Cardiac muscle cell (in vitro differentiated cells and primary cell): ENCODE data around the gene KRT2. TPM values are rescaled to one million over a fixed set of nuclear protein-coding genes. Genes with fewer than 3 reads are reported as not detected.
A peak's percentile ranks its signal among the peaks of the same experiment; 100 is the strongest.

Experiments used
- DNase-seq, 2 donors: peaks; one replicate each; pipeline versions ENCODE4 v3.0.0 to v3.0.0-alpha.2; 2010 to 2017; ENCODE audit warnings: low read depth in 1 of 2, low spot score in 1 of 2
- H3K27ac ChIP-seq: fragments of 200-600 bp; sonication (generic); 2 replicates; pipeline ENCODE4 v1.5.1; 2016
- H3K27me3 ChIP-seq: fragments of 200-600 bp; sonication (generic); 2 replicates; pipeline ENCODE4 v1.6.0; 2016; ENCODE audit warnings: control low read depth
- H3K36me3 ChIP-seq: fragments of 200-600 bp; sonication (generic); 2 replicates; pipeline ENCODE4 v1.5.1; 2016; ENCODE audit warnings: control low read depth
- H3K4me1 ChIP-seq: fragments of 200-600 bp; sonication (generic); 2 replicates; pipeline ENCODE4 v1.8.1; 2017; ENCODE audit warnings: low read depth, mild to moderate bottlenecking, mixed run types
- H3K4me3 ChIP-seq: fragments of 200-600 bp; sonication (generic); 2 replicates; pipeline ENCODE4 v1.5.1; 2016; ENCODE audit warnings: mild to moderate bottlenecking
- H3K9me3 ChIP-seq: fragments of 200-600 bp; sonication (generic); 2 replicates; pipeline ENCODE4 v1.5.1; 2017; ENCODE audit warnings: low read depth, mild to moderate bottlenecking, control low read depth
- CTCF ChIP-seq: IDR thresholded peaks from 2 replicates; pipeline ENCODE4 v1.5.1; 2012; ENCODE audit warnings: low read depth, mild to moderate bottlenecking, low read length
- polyA plus RNA-seq: library from polyadenylated mRNA; unstranded; fragments of >200 nt; fragmentation: Nextera tagmentation; extraction: Ambion mirVana; gene quantifications from 2 replicates; pipeline ENCODE4 v1.2.1, GENCODE V29; 2016
- total RNA-seq: library from RNA; depleted of rRNA; stranded (reverse); fragments of >200 nt; gene quantifications from 2 replicates; pipeline ENCODE4 v1.2.3, GENCODE V29; 2016

Gene KRT2
- total and polyA plus RNA-seq, 2 experiments from 2014 or later = not detected

- no peak for DNase-seq
- Histone ChIP-seq H3K36me3 (no peaks in the 10 kb centered on the region), H3K27ac (no peak within 1 kb of the TSS), H3K4me3 (no peak within 1 kb of the TSS), H3K27me3 (peaks cover 36% of the 10 kb centered on the region), H3K4me1 (no peaks in the 10 kb centered on the region), H3K9me3 (no peaks in the 10 kb centered on the region)
- no peak for TF ChIP-seq CTCF
These were observed 33.8 kb downstream of the KRT2 start, which contains the start of gene KRT73 for GRCh38 chr12:52618216-52618615. TSS of gene KRT73 (minus strand) at chr12:52618559. CDS start at chr12:52618524, 35 bp downstream.

- TF ChIP-seq CTCF = no peak
- peaks cover 40% of the 10 kb centered on the region for H3K27me3 ChIP-seq
- H3K4me1 ChIP-seq = no peaks in the 10 kb centered on the region
- H3K4me3 ChIP-seq = no peak overlapping the region
- no peaks in the 10 kb centered on the region for H3K9me3 ChIP-seq
- DNase-seq = no peak
- no peak overlapping the region for H3K27ac ChIP-seq
- no peaks in the 10 kb centered on the region for H3K36me3 ChIP-seq
These were observed 34.6 kb downstream of the KRT2 start for GRCh38 chr12:52617403-52617785.

DNA sequence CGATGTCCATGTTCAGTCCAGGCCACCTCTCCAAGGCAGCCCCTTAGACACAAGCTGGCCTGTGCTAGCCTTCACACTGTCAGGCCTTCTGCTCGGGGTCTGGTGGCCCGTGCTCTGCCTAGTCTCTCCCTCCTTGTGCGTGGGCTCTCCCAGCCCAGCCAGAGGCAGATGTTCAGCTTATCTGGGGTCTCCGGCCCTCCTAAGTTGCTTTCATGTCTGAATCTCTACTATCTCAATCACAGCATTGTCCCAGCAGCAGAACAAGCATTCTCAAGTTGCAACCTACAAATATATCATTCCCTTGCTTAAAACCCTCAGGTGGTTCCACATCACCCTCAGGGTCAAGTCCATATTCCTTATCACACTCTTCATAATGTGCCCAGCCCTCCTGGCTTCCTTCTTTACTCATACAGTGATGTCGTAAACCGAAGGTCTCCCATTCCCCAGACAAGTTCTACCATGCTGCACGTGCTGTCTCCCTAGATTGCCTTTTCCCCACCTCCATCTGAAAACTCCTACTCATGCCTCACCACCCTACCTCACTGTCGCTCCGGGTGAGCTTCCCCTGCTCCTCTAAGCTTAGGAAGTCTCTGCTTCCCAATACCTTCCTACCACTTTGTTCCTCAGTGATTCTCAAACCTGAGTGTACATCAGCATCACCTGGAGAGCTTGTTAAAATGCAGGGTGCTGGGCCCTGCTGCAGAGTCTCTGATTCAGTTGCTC lies 35.2 kb downstream of the KRT2 start:
- Histone ChIP-seq H3K27ac (no peak overlapping the region), H3K36me3 (no peaks in the 10 kb centered on the region), H3K27me3 (peaks cover 44% of the 10 kb centered on the region), H3K4me1 (no peaks in the 10 kb centered on the region), H3K9me3 (no peaks in the 10 kb centered on the region), H3K4me3 (no peak overlapping the region)
- no peak for TF ChIP-seq CTCF
- DNase-seq = no peak

DNA sequence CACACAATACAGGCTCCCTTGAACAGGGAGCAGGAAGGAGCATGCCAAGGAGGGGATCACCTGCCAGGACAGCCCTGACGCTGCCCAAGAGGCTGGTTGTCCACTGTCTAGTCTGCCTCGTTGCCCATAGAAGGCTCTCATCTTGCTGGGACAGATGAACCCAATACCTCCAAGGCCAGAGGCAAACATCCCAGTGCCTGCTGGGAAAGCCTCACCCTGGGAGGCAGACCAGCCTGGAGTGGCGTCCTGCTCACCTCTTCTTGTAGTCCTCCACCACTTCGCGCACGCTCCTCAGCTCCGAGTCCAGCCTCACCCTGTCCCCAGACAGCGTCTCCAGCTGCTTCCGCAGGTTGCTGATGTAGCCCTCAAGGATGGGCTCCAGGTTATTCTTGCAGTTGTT lies 36.1 kb downstream of the KRT2 start:
- no peak for TF ChIP-seq CTCF

GRCh38 chr12:52615208-52615868 lies 36.7 kb downstream of the KRT2 start:
- H3K36me3 ChIP-seq = no peaks in the 10 kb centered on the region
- H3K27ac ChIP-seq = no peak overlapping the region
- peaks cover 55% of the 10 kb centered on the region for H3K27me3 ChIP-seq
- no peak overlapping the region for H3K4me3 ChIP-seq
- no peaks in the 10 kb centered on the region for H3K9me3 ChIP-seq
- TF ChIP-seq CTCF = no peak
- H3K4me1 ChIP-seq = no peaks in the 10 kb centered on the region
- peak in 1 of 2 donors; percentile 13 for DNase-seq

More for the DNA sequence above, 36.1 kb downstream of the KRT2 start:
- peaks cover 49% of the 10 kb centered on the region for H3K27me3 ChIP-seq
- DNase-seq = no peak
- H3K9me3 ChIP-seq = no peaks in the 10 kb centered on the region
- no peaks in the 10 kb centered on the region for H3K4me1 ChIP-seq
- H3K27ac ChIP-seq = no peak overlapping the region
- no peak overlapping the region for H3K4me3 ChIP-seq
- H3K36me3 ChIP-seq = no peaks in the 10 kb centered on the region
